Endothelial cell of umbilical vein (primary cell): Measurements from ENCODE around the gene AGAP2.

Experiments used
- EZH2 ChIP-seq: IDR thresholded peaks from 2 replicates; pipeline ENCODE4 v1.6.1; 2012; ENCODE audit warnings: borderline replicate concordance, low read depth, mild to moderate bottlenecking, moderate library complexity, low read length, inconsistent platforms; ENCODE audit not compliant: severe bottlenecking
- FOS ChIP-seq: IDR thresholded peaks from 2 replicates; pipeline ENCODE4 v1.6.1; 2011; ENCODE audit warnings: mild to moderate bottlenecking, low read length, moderate library complexity, borderline replicate concordance; ENCODE audit not compliant: insufficient read depth
- GATA2 ChIP-seq: IDR thresholded peaks from 2 replicates; pipeline ENCODE4 v1.7.0; 2011; ENCODE audit warnings: low read depth, mild to moderate bottlenecking, moderate library complexity, mixed read lengths, low read length; ENCODE audit not compliant: insufficient read length, insufficient read depth
- JUN ChIP-seq: IDR thresholded peaks from 2 replicates; pipeline ENCODE4 v1.6.1; 2011; ENCODE audit warnings: borderline replicate concordance, low read depth; ENCODE audit not compliant: insufficient read length, insufficient read depth
- MYC ChIP-seq: IDR thresholded peaks from one replicate; pipeline ENCODE4 v1.6.1; 2011; ENCODE audit warnings: mild to moderate bottlenecking, low read depth, low read length
- POLR2A ChIP-seq: IDR thresholded peaks from 2 replicates; pipeline ENCODE4 v1.6.1; 2012; ENCODE audit warnings: low read depth, mild to moderate bottlenecking, control low read depth, low read length
- TF ChIP-seq, protein P1 (sequence below), 2 donors: IDR thresholded peaks; 1 replicate in 1 of 2; 2 replicates in 1 of 2; pipeline ENCODE4 v1.5.1; 2011; ENCODE audit warnings: low read length in 2 of 2, mild to moderate bottlenecking in 2 of 2, moderate library complexity in 2 of 2, control low read depth in 1 of 2, inconsistent platforms in 1 of 2, low read depth in 1 of 2; ENCODE audit not compliant: insufficient read depth in 1 of 2; ENCODE audit errors: extremely low read depth in 1 of 2
- TF ChIP-seq, protein P2 (sequence below): IDR thresholded peaks from 2 replicates; pipeline ENCODE4 v1.6.1; 2011; ENCODE audit not compliant: insufficient read depth, insufficient read length

DNA sequence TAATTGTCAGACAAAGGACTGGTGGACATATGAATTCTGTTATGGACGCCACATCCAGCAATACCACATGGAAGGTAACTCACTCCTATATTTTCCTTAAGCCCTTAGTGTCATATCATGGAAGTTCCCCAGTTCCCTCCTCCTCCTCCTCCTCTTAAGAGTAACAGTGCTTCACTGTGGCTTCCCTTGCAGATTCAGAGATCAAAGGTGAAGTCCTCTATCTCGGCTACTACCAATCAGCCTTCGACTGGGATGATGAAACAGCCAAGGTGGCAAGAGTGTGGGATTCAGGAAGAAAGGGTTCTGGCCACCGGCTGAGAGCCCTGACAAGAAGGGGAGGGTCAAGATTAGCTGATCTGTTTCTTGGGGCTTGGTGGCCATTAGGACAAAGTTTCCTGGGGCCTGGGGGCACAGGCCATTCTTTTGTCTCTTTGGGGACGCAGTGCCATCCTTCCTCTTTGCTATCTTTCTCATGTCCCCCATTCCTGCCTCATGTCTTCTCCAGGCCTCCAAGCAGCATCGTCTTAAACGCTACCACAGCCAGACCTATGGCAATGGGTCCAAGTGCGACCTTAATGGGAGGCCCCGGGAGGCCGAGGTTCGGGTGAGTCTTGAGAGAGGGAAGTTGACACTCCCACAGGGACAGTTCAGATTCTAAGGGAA lies 42.6 kb downstream of the AGAP2 start:
- no peak for TF ChIP-seq GATA2
- TF ChIP-seq, protein P1, sequence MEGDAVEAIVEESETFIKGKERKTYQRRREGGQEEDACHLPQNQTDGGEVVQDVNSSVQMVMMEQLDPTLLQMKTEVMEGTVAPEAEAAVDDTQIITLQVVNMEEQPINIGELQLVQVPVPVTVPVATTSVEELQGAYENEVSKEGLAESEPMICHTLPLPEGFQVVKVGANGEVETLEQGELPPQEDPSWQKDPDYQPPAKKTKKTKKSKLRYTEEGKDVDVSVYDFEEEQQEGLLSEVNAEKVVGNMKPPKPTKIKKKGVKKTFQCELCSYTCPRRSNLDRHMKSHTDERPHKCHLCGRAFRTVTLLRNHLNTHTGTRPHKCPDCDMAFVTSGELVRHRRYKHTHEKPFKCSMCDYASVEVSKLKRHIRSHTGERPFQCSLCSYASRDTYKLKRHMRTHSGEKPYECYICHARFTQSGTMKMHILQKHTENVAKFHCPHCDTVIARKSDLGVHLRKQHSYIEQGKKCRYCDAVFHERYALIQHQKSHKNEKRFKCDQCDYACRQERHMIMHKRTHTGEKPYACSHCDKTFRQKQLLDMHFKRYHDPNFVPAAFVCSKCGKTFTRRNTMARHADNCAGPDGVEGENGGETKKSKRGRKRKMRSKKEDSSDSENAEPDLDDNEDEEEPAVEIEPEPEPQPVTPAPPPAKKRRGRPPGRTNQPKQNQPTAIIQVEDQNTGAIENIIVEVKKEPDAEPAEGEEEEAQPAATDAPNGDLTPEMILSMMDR (IDR thresholded peaks at IDR 0.05; ENCODE audit: extremely low read depth in 1 of 2, insufficient read depth in 1 of 2, low read depth in 1 of 2, low read length in 2 of 2), result no peak
- TF ChIP-seq EZH2, result no peak
- TF ChIP-seq, protein P2, sequence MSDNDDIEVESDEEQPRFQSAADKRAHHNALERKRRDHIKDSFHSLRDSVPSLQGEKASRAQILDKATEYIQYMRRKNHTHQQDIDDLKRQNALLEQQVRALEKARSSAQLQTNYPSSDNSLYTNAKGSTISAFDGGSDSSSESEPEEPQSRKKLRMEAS, result no peak
- TF ChIP-seq FOS, result no peak
- no peak for TF ChIP-seq POLR2A
- no peak for TF ChIP-seq JUN
- TF ChIP-seq MYC, result no peak
